Prostate gland (tissue), 2 donors: ENCODE data around the gene GADD45G.

Experiments
- POLR2A ChIP-seq: fragments of 450-650 bp; IDR thresholded peaks from one replicate; pipeline ENCODE4 v1.6.1; 2016; ENCODE audit warnings: antibody characterized with exemption, mild to moderate bottlenecking
- TF ChIP-seq, protein P1 (sequence below), 4 experiments: fragments of 200-600 bp in 2 of 4; fragments of 450-650 bp in 2 of 4; sonication (generic) in 2 of 4; IDR thresholded peaks; 1 replicate in 3 of 4; 2 replicates in 1 of 4; pipeline ENCODE4 v1.5.1; 2016 to 2019; ENCODE audit warnings: antibody characterized with exemption in 4 of 4, mild to moderate bottlenecking in 2 of 4, moderate library complexity in 2 of 4

GRCh38 chr9:89579741-89580385 is 24.9 kb upstream of the GADD45G start:
- TF ChIP-seq, protein P1, sequence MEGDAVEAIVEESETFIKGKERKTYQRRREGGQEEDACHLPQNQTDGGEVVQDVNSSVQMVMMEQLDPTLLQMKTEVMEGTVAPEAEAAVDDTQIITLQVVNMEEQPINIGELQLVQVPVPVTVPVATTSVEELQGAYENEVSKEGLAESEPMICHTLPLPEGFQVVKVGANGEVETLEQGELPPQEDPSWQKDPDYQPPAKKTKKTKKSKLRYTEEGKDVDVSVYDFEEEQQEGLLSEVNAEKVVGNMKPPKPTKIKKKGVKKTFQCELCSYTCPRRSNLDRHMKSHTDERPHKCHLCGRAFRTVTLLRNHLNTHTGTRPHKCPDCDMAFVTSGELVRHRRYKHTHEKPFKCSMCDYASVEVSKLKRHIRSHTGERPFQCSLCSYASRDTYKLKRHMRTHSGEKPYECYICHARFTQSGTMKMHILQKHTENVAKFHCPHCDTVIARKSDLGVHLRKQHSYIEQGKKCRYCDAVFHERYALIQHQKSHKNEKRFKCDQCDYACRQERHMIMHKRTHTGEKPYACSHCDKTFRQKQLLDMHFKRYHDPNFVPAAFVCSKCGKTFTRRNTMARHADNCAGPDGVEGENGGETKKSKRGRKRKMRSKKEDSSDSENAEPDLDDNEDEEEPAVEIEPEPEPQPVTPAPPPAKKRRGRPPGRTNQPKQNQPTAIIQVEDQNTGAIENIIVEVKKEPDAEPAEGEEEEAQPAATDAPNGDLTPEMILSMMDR (IDR thresholded peaks at IDR 0.05) = no peak
- TF ChIP-seq POLR2A = no peak
